Muscle of back (tissue), 11 donors: Measurements from ENCODE around the gene STX8. TPM values are rescaled to one million over a fixed set of nuclear protein-coding genes. Genes with fewer than 3 reads are reported as not detected.
A peak's percentile ranks its signal among the peaks of the same experiment; 100 is the strongest.
"Not testable (repeated sequence)": the region's sequence is repeated elsewhere in the genome, so short reads cannot be mapped to it uniquely, and the experiment has no call there.

Experiments used
- DNase-seq, 3 donors: peaks; one replicate each; pipeline versions ENCODE4 v3.0.0 to v3.0.0-alpha.2; 2013
- polyA plus RNA-seq, 10 donors: library from polyadenylated mRNA; unstranded; fragments of 120-200 nt; gene quantifications; one replicate each; pipeline ENCODE4 v1.2.1, GENCODE V29; 2013; ENCODE audit not compliant: insufficient read length in 10 of 10

STX8 gene
- polyA plus RNA-seq, 10 donors = 43.2 to 49.1 (median 45.6) TPM

GRCh38 chr17:9346296-9346926 is 229.2 kb downstream of the STX8 start:
- DNase-seq = no peak

GRCh38 chr17:9343516-9343915 is 232.1 kb downstream of the STX8 start:
- DNase-seq = peak in 1 of 3 donors; percentile 44

DNA sequence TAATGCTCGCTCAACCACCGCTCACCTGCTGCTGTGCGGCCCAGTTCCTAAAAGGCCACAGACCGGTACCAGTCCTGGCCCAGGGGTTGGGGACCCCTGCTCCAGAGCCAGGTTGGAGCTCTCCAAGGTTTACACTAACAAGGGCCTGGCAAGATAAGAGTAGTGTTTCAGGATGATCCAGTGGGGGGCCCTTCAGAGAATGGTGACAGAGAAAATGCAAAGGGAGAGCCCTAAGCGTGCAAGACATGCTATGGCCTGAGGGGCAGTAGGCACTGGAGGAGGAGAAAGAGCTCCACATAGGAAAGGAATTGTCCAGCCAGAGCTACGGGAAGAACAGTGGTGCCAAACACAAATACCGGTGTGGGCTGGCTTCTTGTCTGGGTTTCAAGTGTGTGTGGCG is 233.4 kb downstream of the STX8 start:
- DNase-seq = no peak

- DNase-seq = no peak
Observed at GRCh38 chr17:9339958-9340357, 235.7 kb downstream of the STX8 start.

GRCh38 chr17:9339482-9339881 is 236.1 kb downstream of the STX8 start:
- DNase-seq = not testable (repeated sequence)

DNA sequence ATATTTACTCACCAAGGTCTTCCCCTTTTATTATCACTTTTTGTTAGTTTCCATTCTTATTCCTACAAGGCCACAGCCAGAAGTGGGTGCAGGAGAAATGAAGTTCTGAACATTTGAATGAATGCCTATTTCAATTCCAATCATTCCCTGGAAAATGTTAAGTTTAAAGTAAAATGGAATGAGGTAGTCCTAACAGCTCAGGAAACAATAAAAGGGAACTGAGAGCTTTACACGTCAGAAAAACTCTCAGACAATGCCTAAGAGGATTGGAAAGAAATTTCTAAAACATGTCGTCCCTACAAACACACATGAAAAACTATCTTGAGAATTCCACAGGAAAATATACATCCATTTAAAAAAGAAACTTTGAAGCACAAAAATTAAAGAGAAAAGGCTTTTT is 238.8 kb downstream of the STX8 start:
- no peak for DNase-seq

GRCh38 chr17:9334536-9335446 is 240.8 kb downstream of the STX8 start:
- no peak for DNase-seq

DNA sequence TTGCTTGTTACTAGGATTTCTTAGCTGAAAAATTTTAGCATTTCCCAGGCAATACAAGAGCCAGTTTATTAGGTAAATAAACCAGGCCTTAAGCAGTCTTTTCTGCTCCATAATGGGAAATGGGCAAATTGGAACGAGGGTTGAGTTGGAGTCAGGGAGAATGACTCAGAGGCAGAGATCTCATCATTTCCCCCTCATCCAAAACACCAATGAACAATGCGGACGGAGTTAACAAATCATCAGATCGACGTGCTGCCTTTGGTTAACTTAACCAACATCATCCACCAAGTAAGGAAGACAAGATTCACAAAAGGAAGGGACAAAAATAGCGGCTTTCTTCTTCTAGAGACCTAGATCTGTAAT is 243.5 kb downstream of the STX8 start:
- DNase-seq = no peak

DNA sequence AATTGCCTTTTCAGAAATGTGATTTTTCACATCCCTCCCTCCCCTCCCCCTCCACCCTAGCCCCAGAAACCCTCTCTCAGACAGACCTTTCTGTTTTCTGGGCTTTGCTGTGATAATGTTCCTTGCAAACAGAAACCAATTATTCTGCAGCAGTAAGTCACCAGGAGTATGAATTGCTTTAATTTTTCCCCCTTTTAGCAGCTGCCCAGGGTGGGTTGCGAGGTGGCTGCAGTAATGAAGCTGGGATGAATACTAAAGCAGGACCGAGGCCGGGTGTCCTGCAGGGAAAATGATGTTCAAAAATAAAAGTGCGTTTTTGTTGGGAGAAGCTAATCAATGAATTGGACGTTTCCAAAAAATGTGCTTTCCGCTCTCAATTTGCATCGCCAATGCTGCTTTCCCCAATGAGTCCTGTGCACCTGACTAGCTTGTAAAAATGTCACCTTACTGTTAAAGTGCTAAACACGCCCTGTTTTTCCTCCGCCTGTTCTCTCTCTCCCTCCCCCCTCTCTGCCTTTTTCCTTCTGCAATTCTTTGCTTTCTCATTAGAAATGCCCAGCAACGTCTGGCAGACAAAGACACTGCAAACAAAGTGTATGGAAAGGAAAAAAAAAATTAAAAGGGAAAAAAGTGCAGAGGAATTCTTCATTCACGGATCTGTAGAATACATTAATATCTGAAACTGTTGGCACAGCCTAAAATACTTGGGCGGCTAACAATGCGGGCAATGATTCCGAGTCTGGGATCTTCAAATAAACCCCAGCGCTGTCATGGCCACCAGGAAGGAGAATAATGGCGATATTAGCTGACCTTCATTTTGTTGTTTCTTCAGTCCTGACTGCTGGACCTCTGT is 244.1 kb downstream of the STX8 start:
- no peak for DNase-seq

- no peak for DNase-seq
Observed at GRCh38 chr17:9330611-9331271, 244.9 kb downstream of the STX8 start.

- DNase-seq = no peak
Observed at GRCh38 chr17:9330141-9330540, 245.5 kb downstream of the STX8 start.

- DNase-seq = no peak
Observed at GRCh38 chr17:9329251-9329921, 246.2 kb downstream of the STX8 start.

- no peak for DNase-seq
Observed at GRCh38 chr17:9324864-9325263, 250.8 kb downstream of the STX8 start.

DNA sequence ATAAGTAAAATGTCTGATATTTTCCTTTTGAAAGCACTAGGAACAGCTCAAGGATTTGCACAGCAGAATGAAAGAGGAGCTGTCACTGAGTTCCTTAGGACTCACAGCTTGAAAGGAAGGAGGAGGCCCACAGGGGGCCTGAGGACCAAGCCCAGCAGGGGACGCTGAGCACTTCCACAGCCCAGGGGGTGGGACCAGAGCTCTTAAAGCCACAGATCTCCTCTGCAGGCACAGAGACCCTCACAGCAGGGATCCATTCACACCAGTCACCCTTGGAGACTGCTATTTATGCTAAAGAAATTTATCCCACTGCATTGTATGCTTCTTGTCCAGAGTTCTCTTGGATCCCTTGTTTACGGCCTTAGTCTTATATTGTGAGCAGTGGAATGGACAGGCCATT is 253.3 kb downstream of the STX8 start:
- no peak for DNase-seq

- no peak for DNase-seq
Observed at GRCh38 chr17:9321890-9322289, 253.7 kb downstream of the STX8 start.

- DNase-seq = no peak
Observed at GRCh38 chr17:9315360-9315759, 260.3 kb downstream of the STX8 start.

DNA sequence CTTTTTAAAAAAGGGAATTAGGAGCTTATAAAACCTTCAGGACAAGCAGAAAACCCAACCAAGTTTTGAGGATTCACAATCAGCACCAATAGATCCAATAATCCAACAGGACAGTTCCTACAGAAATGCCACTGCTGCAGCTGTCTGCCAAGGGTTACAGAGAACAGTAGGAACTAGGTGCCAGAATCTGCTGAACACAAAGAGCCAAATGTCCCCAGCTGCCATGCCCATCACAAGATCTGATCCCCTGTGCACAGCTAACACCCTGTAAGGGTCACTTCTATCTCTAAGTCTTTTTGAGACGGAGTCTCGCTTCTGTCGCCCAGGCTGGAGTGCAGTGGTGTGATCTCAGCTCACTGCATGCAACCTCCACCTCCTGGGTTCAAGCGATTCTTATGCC is 262.3 kb downstream of the STX8 start:
- peak; percentile 30 to 34 (median 31) for DNase-seq

- no peak for DNase-seq
Observed at GRCh38 chr17:9309216-9309615, 266.4 kb downstream of the STX8 start.

- no peak for DNase-seq
Observed at GRCh38 chr17:9308069-9308468, 267.6 kb downstream of the STX8 start.

DNA sequence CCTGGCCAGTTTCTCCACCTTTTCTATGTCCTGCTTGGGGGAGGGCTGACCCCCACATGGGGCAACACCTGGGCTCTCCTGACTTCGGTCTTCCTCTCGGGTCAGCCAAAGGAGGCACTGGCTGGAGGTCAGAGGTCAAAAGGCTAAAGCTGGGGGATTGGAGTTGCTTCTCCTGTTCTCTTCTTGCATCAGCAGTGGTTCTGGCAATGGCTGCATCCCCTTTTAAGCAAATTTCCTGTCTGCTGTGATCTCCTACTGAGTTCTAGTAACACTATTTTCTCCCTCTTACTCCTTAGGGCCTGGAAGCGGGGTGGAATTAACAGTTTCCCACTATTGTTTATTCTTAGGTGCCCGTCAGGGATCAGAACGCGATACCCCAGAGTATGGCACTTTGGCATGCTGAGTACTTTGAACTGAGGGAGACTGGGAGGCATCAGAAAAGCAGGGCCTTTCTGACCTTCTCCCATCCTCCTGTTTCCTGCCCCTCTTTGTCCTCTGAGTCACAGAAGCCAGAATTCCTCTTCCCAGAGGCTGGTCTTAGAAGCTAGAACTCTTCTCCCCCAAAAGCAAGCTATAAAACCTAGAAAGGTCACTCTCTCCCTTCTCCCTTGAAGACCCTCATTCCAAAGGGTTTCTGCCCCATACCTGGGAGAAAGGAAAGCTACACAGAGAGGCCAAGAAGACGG is 268.2 kb downstream of the STX8 start:
- DNase-seq = no peak

DNA sequence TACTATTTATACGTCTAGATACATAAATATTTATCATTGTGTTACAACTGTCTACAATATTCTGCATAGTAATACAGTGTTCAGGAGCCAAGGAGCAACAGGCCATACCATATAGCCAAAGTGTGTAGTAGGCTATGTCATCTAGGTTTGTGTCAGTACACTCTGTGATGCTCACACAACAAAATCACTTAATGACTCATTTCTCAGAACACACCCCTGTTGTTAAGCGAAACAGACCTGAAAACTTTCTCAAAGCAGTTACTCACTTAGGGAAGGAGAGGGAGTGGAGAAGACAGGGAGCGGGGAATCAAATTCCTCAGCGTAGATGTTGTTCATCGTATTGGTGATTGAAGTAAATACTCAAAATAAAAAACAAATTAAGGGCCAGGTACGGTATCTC is 269.5 kb downstream of the STX8 start:
- DNase-seq = no peak
